ENCODE data around the gene ARF6. TPM values are rescaled to one million over a fixed set of nuclear protein-coding genes. Genes with fewer than 3 reads are reported as not detected.

ARF6 gene
- total RNA-seq, 1 experiment from 2014 or later, result 49.2 TPM

DNA sequence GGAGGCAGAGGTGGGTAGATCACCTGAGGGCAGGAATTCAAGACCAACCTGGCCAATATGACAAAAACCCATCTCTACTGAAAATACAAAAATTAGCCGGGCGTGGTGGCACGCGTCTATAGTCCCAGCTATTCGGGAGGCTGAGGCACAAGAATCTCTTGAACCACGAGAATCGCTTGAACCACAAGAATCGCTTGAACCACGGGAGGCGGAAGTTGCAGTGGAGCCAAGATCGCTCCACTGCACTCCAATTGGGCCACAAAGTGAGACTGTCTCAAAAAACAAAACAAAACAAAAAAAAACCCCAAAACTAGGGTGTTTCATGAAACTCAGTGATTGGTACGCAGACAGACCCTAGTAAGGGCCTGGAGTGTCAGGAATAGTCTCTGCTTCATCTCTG lies 6.4 kb upstream of the ARF6 start:
- Histone ChIP-seq H3K18ac (ENCODE audit: insufficient read length, low read depth, low read length) (no peak overlapping the region), H2BK120ac (ENCODE audit: low read depth, low read length, poor library complexity, severe bottlenecking) (no peak overlapping the region), H3K4ac (ENCODE audit: low read depth, low read length) (no peak overlapping the region), H4K20me1 (ENCODE audit: control insufficient read depth, insufficient read depth, insufficient read length) (no peaks in the 10 kb centered on the region), H4K91ac (ENCODE audit: insufficient read length, low read depth, low read length) (no peak overlapping the region), H3K14ac (ENCODE audit: insufficient read depth, low read length) (no peak overlapping the region), H2BK15ac (ENCODE audit: low read depth, low read length) (no peak overlapping the region), H3K79me2 (ENCODE audit: insufficient read depth, low read length) (no peaks in the 10 kb centered on the region), H3K9ac (ENCODE audit: extremely low read depth, insufficient read length, low read length) (no peak overlapping the region), H3T11ph (ENCODE audit: low read length) (no peak overlapping the region), H2AK5ac (ENCODE audit: insufficient read length, low read length) (no peak overlapping the region), H2BK5ac (ENCODE audit: insufficient read length, low read length) (no peak overlapping the region), H3K23ac (ENCODE audit: insufficient read length, low read depth, low read length) (no peak overlapping the region), H2AFZ (ENCODE audit: low read length) (no peak overlapping the region), H3K27ac (ENCODE audit: insufficient read length, low read depth, low read length) (no peak overlapping the region), H3K23me2 (ENCODE audit: insufficient read length, low read depth, low read length, poor library complexity, severe bottlenecking) (no peaks in the 10 kb centered on the region), H3K56ac (ENCODE audit: insufficient read length, low read depth, low read length) (no peak overlapping the region), H2BK20ac (ENCODE audit: low read depth, low read length, poor library complexity, severe bottlenecking) (no peak overlapping the region), H4K5ac (ENCODE audit: insufficient read length, low read depth, low read length) (no peak overlapping the region), H3K27me3 (ENCODE audit: insufficient read depth, low read length) (no peaks in the 10 kb centered on the region), H3K9me3 (ENCODE audit: control insufficient read depth, low read depth, low read length) (no peaks in the 10 kb centered on the region), H3K4me2 (ENCODE audit: insufficient read depth, insufficient read length, low read length) (no peak overlapping the region), H4K8ac (replicated peaks; ENCODE audit: insufficient read length, low read depth, low read length) (no peak overlapping the region), H3K4me1 (ENCODE audit: insufficient read depth, low read length) (peaks cover 10% of the 10 kb centered on the region; the same call in 1 of the 2 replicates), H3K79me1 (ENCODE audit: insufficient read depth, low read depth, low read length, poor library complexity, severe bottlenecking) (no peaks in the 10 kb centered on the region), H2BK12ac (ENCODE audit: insufficient read length, low read depth, low read length) (no peak overlapping the region)
- no peaks in the 10 kb centered on the region; a peak in 1 of 7 replicates for H3K36me3 Mint-ChIP-seq (ENCODE audit: insufficient read depth in 1 of 3, low read depth in 3 of 3)
- TF ChIP-seq, protein P1, sequence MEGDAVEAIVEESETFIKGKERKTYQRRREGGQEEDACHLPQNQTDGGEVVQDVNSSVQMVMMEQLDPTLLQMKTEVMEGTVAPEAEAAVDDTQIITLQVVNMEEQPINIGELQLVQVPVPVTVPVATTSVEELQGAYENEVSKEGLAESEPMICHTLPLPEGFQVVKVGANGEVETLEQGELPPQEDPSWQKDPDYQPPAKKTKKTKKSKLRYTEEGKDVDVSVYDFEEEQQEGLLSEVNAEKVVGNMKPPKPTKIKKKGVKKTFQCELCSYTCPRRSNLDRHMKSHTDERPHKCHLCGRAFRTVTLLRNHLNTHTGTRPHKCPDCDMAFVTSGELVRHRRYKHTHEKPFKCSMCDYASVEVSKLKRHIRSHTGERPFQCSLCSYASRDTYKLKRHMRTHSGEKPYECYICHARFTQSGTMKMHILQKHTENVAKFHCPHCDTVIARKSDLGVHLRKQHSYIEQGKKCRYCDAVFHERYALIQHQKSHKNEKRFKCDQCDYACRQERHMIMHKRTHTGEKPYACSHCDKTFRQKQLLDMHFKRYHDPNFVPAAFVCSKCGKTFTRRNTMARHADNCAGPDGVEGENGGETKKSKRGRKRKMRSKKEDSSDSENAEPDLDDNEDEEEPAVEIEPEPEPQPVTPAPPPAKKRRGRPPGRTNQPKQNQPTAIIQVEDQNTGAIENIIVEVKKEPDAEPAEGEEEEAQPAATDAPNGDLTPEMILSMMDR (conservative IDR thresholded peaks at IDR 0.05), result no peak
- H3K4me3 Mint-ChIP-seq, result no peak overlapping the region
- no peaks in the 10 kb centered on the region for H3K27me3 Mint-ChIP-seq (ENCODE audit: low read depth)
- peak overlapping the region in 1 of 3 experiments; percentile 22; a peak in 1 of 7 replicates for H3K27ac Mint-ChIP-seq
- no peak for DNase-seq
- peaks cover 27 to 35% of the 10 kb centered on the region in 2 experiments for H3K4me1 Mint-ChIP-seq
- WGBS (ENCODE audit: extremely low coverage, insufficient read length, low lambda C conversion rate), result no CpG with 5 or more reads among the region's 12 CpGs
- no peaks in the 10 kb centered on the region; a peak in 1 of 5 replicates for H3K9me3 Mint-ChIP-seq
